ENCODE data around the gene RELA. TPM values are rescaled to one million over a fixed set of nuclear protein-coding genes. Genes with fewer than 3 reads are reported as not detected.

The RELA gene
- total and polyA plus RNA-seq, 2 of the 4 experiments (the other 2 are of a cell fraction): 8.6 to 53.0 TPM

- H3K36me3 ChIP-seq (ENCODE audit: control insufficient read depth, insufficient read depth, low read length): peaks cover 82% of the 10 kb centered on the region
- ChIA-PET POLR2A (ENCODE audit: unreplicated experiment) (no interaction called here), CTCF (no interaction called here)
- H2AFZ ChIP-seq (replicated peaks; ENCODE audit: low read length, poor library complexity): no peak overlapping the region
- no peak overlapping the region for H3K14ac ChIP-seq (replicated peaks; ENCODE audit: low read depth, low read length)
- no peak overlapping the region for H2BK5ac ChIP-seq (ENCODE audit: low read depth, low read length, poor library complexity, severe bottlenecking)
- no peak overlapping the region for H3K4me3 ChIP-seq (ENCODE audit: insufficient read depth, low read depth, low read length)
- no peak for TF ChIP-seq RAD21 (IDR thresholded peaks at IDR 0.05; ENCODE audit: low read length)
- TF ChIP-seq MAZ (IDR thresholded peaks at IDR 0.05; ENCODE audit: borderline replicate concordance, low read depth, low read length): no peak
- no peak for TF ChIP-seq USF2 (IDR thresholded peaks at IDR 0.05; ENCODE audit: low read depth, low read length)
- TF ChIP-seq, protein P1, sequence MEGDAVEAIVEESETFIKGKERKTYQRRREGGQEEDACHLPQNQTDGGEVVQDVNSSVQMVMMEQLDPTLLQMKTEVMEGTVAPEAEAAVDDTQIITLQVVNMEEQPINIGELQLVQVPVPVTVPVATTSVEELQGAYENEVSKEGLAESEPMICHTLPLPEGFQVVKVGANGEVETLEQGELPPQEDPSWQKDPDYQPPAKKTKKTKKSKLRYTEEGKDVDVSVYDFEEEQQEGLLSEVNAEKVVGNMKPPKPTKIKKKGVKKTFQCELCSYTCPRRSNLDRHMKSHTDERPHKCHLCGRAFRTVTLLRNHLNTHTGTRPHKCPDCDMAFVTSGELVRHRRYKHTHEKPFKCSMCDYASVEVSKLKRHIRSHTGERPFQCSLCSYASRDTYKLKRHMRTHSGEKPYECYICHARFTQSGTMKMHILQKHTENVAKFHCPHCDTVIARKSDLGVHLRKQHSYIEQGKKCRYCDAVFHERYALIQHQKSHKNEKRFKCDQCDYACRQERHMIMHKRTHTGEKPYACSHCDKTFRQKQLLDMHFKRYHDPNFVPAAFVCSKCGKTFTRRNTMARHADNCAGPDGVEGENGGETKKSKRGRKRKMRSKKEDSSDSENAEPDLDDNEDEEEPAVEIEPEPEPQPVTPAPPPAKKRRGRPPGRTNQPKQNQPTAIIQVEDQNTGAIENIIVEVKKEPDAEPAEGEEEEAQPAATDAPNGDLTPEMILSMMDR (conservative IDR thresholded peaks at IDR 0.05; ENCODE audit: low read depth, low read length): no peak
- TF ChIP-seq RFX5 (IDR thresholded peaks at IDR 0.05; ENCODE audit: low read depth, low read length): no peak
- no peak for TF ChIP-seq MAFK (IDR thresholded peaks at IDR 0.05; ENCODE audit: low read depth, low read length)
- TF ChIP-seq RCOR1 (IDR thresholded peaks at IDR 0.05; ENCODE audit: insufficient replicate concordance, low read length): no peak
- TF ChIP-seq NFE2L2 (IDR thresholded peaks at IDR 0.05; ENCODE audit: low read depth, low read length): no peak
- no peak for TF ChIP-seq CEBPB (IDR thresholded peaks at IDR 0.05; ENCODE audit: low read depth, low read length)
- TF ChIP-seq MXI1 (IDR thresholded peaks at IDR 0.05; ENCODE audit: borderline replicate concordance, low read depth, low read length): no peak
- no peak for TF ChIP-seq CHD1 (IDR thresholded peaks at IDR 0.05; ENCODE audit: low read depth, low read length)
- TF ChIP-seq BHLHE40 (IDR thresholded peaks at IDR 0.05; ENCODE audit: low read depth, low read length): no peak
- TF ChIP-seq SMC3 (IDR thresholded peaks at IDR 0.05; ENCODE audit: low read depth, low read length): no peak
- no peak for TF ChIP-seq FOS (IDR thresholded peaks at IDR 0.05; ENCODE audit: low read depth, low read length)
- no peak for TF ChIP-seq POLR2A (IDR thresholded peaks at IDR 0.05; ENCODE audit: low read depth, low read length)
- TF ChIP-seq, protein P2, sequence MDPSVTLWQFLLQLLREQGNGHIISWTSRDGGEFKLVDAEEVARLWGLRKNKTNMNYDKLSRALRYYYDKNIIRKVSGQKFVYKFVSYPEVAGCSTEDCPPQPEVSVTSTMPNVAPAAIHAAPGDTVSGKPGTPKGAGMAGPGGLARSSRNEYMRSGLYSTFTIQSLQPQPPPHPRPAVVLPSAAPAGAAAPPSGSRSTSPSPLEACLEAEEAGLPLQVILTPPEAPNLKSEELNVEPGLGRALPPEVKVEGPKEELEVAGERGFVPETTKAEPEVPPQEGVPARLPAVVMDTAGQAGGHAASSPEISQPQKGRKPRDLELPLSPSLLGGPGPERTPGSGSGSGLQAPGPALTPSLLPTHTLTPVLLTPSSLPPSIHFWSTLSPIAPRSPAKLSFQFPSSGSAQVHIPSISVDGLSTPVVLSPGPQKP (IDR thresholded peaks at IDR 0.05; ENCODE audit: borderline replicate concordance, low read depth, low read length): no peak
- H3K9me3 ChIP-seq (ENCODE audit: control insufficient read depth, insufficient read depth, low read length): no peaks in the 10 kb centered on the region
- H3K18ac ChIP-seq (ENCODE audit: low read depth, low read length): no peak overlapping the region
- H3K56ac ChIP-seq (ENCODE audit: extremely low read depth, insufficient read depth, low read length): no peak overlapping the region
- in situ Hi-C loops (cut with MboI; ENCODE audit: low sequenced_read_pairs) (no loop called here), intact Hi-C loops (cut with micrococcal nuclease) (no loop called here), dilution Hi-C loops (cut with HindIII; ENCODE audit: low sequenced_read_pairs, unreplicated experiment) (no loop called here)
- H4K5ac ChIP-seq (ENCODE audit: low read depth, low read length): no peak overlapping the region
- no peak overlapping the region for H3K23ac ChIP-seq (ENCODE audit: low read depth, low read length)
- peaks cover 6 to 15% of the 10 kb centered on the region in 2 experiments; a peak in 2 of 4 replicates for H3K79me1 ChIP-seq (ENCODE audit: low read depth in 1 of 2, low read length in 2 of 2)
- H4K8ac ChIP-seq (ENCODE audit: low read depth in 2 of 2, low read length in 2 of 2): no peak overlapping the region
- ATAC-seq (ENCODE audit: low read depth) (no peak), DNase-seq (no peak)
- no peaks in the 10 kb centered on the region for H3K9me1 ChIP-seq (ENCODE audit: insufficient read depth, low read length)
- WGBS, 2 experiments (ENCODE audit: extremely low coverage in 2 of 2, insufficient read length in 1 of 2): 100% methylated on average over 1 of the region's 11 CpGs; no CpG with 5 or more reads in 1 of the 2 experiments
- H3K9ac ChIP-seq (ENCODE audit: low read depth, low read length): no peak overlapping the region
- H4K20me1 ChIP-seq (ENCODE audit: insufficient read depth, low read length): no peaks in the 10 kb centered on the region; the same call in none of the 2 replicates
- H2AK5ac ChIP-seq (ENCODE audit: low read depth, low read length): no peak overlapping the region
- H3K4me2 ChIP-seq (ENCODE audit: low read depth, low read length): no peak overlapping the region
- no peaks in the 10 kb centered on the region for H3K4me1 ChIP-seq (ENCODE audit: control insufficient read depth, insufficient read depth, low read length)
- H4K91ac ChIP-seq (ENCODE audit: insufficient read depth, low read depth, low read length): no peak overlapping the region
- no peak overlapping the region for H2AK9ac ChIP-seq (replicated peaks; ENCODE audit: low read depth, low read length, poor library complexity)
- no peak overlapping the region for H2BK20ac ChIP-seq (ENCODE audit: low read depth, low read length)
- H3K4ac ChIP-seq (ENCODE audit: low read depth, low read length): no peak overlapping the region
- no peak overlapping the region for H3K27ac ChIP-seq (ENCODE audit: insufficient read depth, low read length)
- no peaks in the 10 kb centered on the region for H3K27me3 ChIP-seq (ENCODE audit: control insufficient read depth, insufficient read depth, low read length)
- H2BK120ac ChIP-seq (ENCODE audit: low read depth, low read length): no peak overlapping the region
- BruUV-seq (replicated peaks): no TSS peak
- H2BK15ac ChIP-seq (ENCODE audit: low read depth, low read length): no peak overlapping the region
Observed at GRCh38 chr11:65630215-65630614, 32.5 kb downstream of the RELA start.
